Measurements from ENCODE around the gene TBCD. TPM values are rescaled to one million over a fixed set of nuclear protein-coding genes. Genes with fewer than 3 reads are reported as not detected.

The TBCD gene
- total RNA-seq, 1 donor from 2014 or later = 144 TPM

GRCh38 chr17:82897514-82898249, 145.8 kb downstream of the TBCD start:
- DNase-seq (ENCODE audit: extremely low read depth, low read depth, low spot score) = no peak

- no peak for DNase-seq (ENCODE audit: extremely low read depth, low read depth, low spot score)
Measured at GRCh38 chr17:82898976-82899514, 147.2 kb downstream of the TBCD start.

- DNase-seq (ENCODE audit: extremely low read depth, low read depth, low spot score) = no peak
Measured at GRCh38 chr17:82899941-82900340, 148.1 kb downstream of the TBCD start.

GRCh38 chr17:82900741-82901140, 148.9 kb downstream of the TBCD start:
- no peak for DNase-seq (ENCODE audit: extremely low read depth, low read depth, low spot score)

GRCh38 chr17:82901356-82901755, 149.5 kb downstream of the TBCD start:
- no peak for DNase-seq (ENCODE audit: extremely low read depth, low read depth, low spot score)

- DNase-seq (ENCODE audit: extremely low read depth, low read depth, low spot score) = no peak
Measured at GRCh38 chr17:82901856-82902255, 150.0 kb downstream of the TBCD start.

GRCh38 chr17:82902972-82903874, 151.4 kb downstream of the TBCD start:
- no peak for DNase-seq (ENCODE audit: extremely low read depth, low read depth, low spot score)

GRCh38 chr17:82905130-82905529, 153.3 kb downstream of the TBCD start:
- DNase-seq (ENCODE audit: extremely low read depth, low read depth, low spot score) = no peak

GRCh38 chr17:82907797-82908542, 156.1 kb downstream of the TBCD start:
- DNase-seq (ENCODE audit: extremely low read depth, low read depth, low spot score) = no peak

GRCh38 chr17:82908543-82909160, 156.8 kb downstream of the TBCD start:
- no peak for DNase-seq (ENCODE audit: extremely low read depth, low read depth, low spot score)

GRCh38 chr17:82909322-82909904, 157.5 kb downstream of the TBCD start:
- DNase-seq (ENCODE audit: extremely low read depth, low read depth, low spot score) = no peak

- no peak for DNase-seq (ENCODE audit: extremely low read depth, low read depth, low spot score)
Measured at GRCh38 chr17:82910041-82910481, 158.2 kb downstream of the TBCD start.

GRCh38 chr17:82910770-82911169, 158.9 kb downstream of the TBCD start:
- no peak for DNase-seq (ENCODE audit: extremely low read depth, low read depth, low spot score)

- DNase-seq (ENCODE audit: extremely low read depth, low read depth, low spot score) = no peak
Measured at GRCh38 chr17:82911822-82912221, 160.0 kb downstream of the TBCD start.

- DNase-seq (ENCODE audit: extremely low read depth, low read depth, low spot score) = no peak
Measured at GRCh38 chr17:82912484-82913089, 160.7 kb downstream of the TBCD start.

- DNase-seq (ENCODE audit: extremely low read depth, low read depth, low spot score) = no peak
Measured at GRCh38 chr17:82913304-82914043, 161.6 kb downstream of the TBCD start.

GRCh38 chr17:82914375-82914774, 162.5 kb downstream of the TBCD start:
- DNase-seq (ENCODE audit: extremely low read depth, low read depth, low spot score) = no peak

GRCh38 chr17:82915010-82915756, 163.3 kb downstream of the TBCD start:
- DNase-seq (ENCODE audit: extremely low read depth, low read depth, low spot score) = no peak

Measured in glomerular endothelial cell (primary cell).